ENCODE measurements around the gene TAS2R1.

Gene TAS2R1

GRCh38 chr5:9630251-9630650 is at the start of gene TAS2R1:
TSS of gene TAS2R1 (minus strand) at chr5:9630351. CDS start at chr5:9630032, 319 bp downstream.
- no peak for DNase-seq (ENCODE audit: low spot score)

GRCh38 chr5:9670371-9670770 is 40.2 kb upstream of the TAS2R1 start:
- no peak for DNase-seq (ENCODE audit: low spot score)

- DNase-seq (ENCODE audit: low spot score): no peak
Measured at GRCh38 chr5:9667906-9668305, 37.8 kb upstream of the TAS2R1 start.

- no peak for DNase-seq (ENCODE audit: low spot score)
Measured at GRCh38 chr5:9663891-9664290, 33.7 kb upstream of the TAS2R1 start.

- no peak for DNase-seq (ENCODE audit: low spot score)
Measured at GRCh38 chr5:9661316-9662015, 31.3 kb upstream of the TAS2R1 start.

GRCh38 chr5:9658706-9659105 is 28.6 kb upstream of the TAS2R1 start:
- DNase-seq (ENCODE audit: low spot score): no peak

GRCh38 chr5:9657819-9658218 is 27.7 kb upstream of the TAS2R1 start:
- no peak for DNase-seq (ENCODE audit: low spot score)

- DNase-seq (ENCODE audit: low spot score): no peak
Measured at GRCh38 chr5:9655641-9656040, 25.5 kb upstream of the TAS2R1 start.

GRCh38 chr5:9654886-9655285 is 24.7 kb upstream of the TAS2R1 start:
- DNase-seq (ENCODE audit: low spot score): no peak

- peak; percentile 45 for DNase-seq (ENCODE audit: low spot score)
Measured at GRCh38 chr5:9653811-9654210, 23.7 kb upstream of the TAS2R1 start.

GRCh38 chr5:9653061-9653460 is 22.9 kb upstream of the TAS2R1 start:
- no peak for DNase-seq (ENCODE audit: low spot score)

- no peak for DNase-seq (ENCODE audit: low spot score)
Measured at GRCh38 chr5:9652295-9652694, 22.1 kb upstream of the TAS2R1 start.

- DNase-seq (ENCODE audit: low spot score): no peak
Measured at GRCh38 chr5:9646843-9647242, 16.7 kb upstream of the TAS2R1 start.

- DNase-seq (ENCODE audit: low spot score): peak; percentile 7
Measured at GRCh38 chr5:9644630-9645029, 14.5 kb upstream of the TAS2R1 start.

GRCh38 chr5:9642621-9643020 is 12.5 kb upstream of the TAS2R1 start:
- DNase-seq (ENCODE audit: low spot score): no peak

- no peak for DNase-seq (ENCODE audit: low spot score)
Measured at GRCh38 chr5:9641806-9642355, 11.7 kb upstream of the TAS2R1 start.

GRCh38 chr5:9632495-9632894 is 2.3 kb upstream of the TAS2R1 start:
- no peak for DNase-seq (ENCODE audit: low spot score)

GRCh38 chr5:9627541-9627940 is 2.6 kb downstream of the TAS2R1 start:
- no peak for DNase-seq (ENCODE audit: low spot score)

GRCh38 chr5:9626955-9627354 is 3.2 kb downstream of the TAS2R1 start:
- no peak for DNase-seq (ENCODE audit: low spot score)

- no peak for DNase-seq (ENCODE audit: low spot score)
Measured at GRCh38 chr5:9625731-9626130, 4.4 kb downstream of the TAS2R1 start.

- DNase-seq (ENCODE audit: low spot score): no peak
Measured at GRCh38 chr5:9625286-9625685, 4.9 kb downstream of the TAS2R1 start.

- no peak for DNase-seq (ENCODE audit: low spot score)
Measured at GRCh38 chr5:9624196-9624947, 5.8 kb downstream of the TAS2R1 start.

GRCh38 chr5:9623661-9624060 is 6.5 kb downstream of the TAS2R1 start:
- DNase-seq (ENCODE audit: low spot score): no peak

All from RKO (cell line).